ENCODE measurements around the gene CTH.
"Not testable (repeated sequence)": the region's sequence is repeated elsewhere in the genome, so short reads cannot be mapped to it uniquely, and the experiment has no call there.

Gene CTH

DNA sequence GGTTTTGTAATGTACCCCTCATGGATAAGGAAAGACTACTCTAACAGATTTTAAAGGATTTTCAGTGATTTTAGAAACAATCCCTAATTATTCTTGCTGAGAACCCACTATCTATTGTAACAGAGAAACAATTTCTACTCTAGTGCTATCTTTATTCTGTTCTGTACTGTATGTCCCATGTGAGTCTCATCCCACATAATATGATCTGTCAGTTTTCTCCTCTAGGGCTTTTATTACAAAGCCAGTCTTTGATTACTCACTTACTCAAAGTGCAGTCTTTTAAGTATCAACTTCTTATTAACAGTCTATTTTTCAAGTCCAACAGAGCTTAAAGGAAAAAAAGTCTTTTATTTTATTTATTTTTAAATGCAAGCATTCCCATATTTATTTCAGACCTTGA, 54.8 kb downstream of the CTH start:
- Histone ChIP-seq H3K4me3 (ENCODE audit: severe bottlenecking) (no peak overlapping the region), H3K9me3 (ENCODE audit: severe bottlenecking) (no peaks in the 10 kb centered on the region), H3K36me3 (ENCODE audit: low read depth) (no peaks in the 10 kb centered on the region), H3K27ac (ENCODE audit: poor library complexity, severe bottlenecking) (no peak overlapping the region), H3K4me1 (ENCODE audit: insufficient read depth, poor library complexity, severe bottlenecking) (no peaks in the 10 kb centered on the region), H3K27me3 (ENCODE audit: insufficient read depth, poor library complexity, severe bottlenecking) (no peaks in the 10 kb centered on the region)
- no peak for DNase-seq (ENCODE audit: low spot score)
- no peak for ATAC-seq (ENCODE audit: low read depth)
- TF ChIP-seq, protein P1, sequence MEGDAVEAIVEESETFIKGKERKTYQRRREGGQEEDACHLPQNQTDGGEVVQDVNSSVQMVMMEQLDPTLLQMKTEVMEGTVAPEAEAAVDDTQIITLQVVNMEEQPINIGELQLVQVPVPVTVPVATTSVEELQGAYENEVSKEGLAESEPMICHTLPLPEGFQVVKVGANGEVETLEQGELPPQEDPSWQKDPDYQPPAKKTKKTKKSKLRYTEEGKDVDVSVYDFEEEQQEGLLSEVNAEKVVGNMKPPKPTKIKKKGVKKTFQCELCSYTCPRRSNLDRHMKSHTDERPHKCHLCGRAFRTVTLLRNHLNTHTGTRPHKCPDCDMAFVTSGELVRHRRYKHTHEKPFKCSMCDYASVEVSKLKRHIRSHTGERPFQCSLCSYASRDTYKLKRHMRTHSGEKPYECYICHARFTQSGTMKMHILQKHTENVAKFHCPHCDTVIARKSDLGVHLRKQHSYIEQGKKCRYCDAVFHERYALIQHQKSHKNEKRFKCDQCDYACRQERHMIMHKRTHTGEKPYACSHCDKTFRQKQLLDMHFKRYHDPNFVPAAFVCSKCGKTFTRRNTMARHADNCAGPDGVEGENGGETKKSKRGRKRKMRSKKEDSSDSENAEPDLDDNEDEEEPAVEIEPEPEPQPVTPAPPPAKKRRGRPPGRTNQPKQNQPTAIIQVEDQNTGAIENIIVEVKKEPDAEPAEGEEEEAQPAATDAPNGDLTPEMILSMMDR (IDR thresholded peaks at IDR 0.05; ENCODE audit: poor library complexity, severe bottlenecking), result no peak

DNA sequence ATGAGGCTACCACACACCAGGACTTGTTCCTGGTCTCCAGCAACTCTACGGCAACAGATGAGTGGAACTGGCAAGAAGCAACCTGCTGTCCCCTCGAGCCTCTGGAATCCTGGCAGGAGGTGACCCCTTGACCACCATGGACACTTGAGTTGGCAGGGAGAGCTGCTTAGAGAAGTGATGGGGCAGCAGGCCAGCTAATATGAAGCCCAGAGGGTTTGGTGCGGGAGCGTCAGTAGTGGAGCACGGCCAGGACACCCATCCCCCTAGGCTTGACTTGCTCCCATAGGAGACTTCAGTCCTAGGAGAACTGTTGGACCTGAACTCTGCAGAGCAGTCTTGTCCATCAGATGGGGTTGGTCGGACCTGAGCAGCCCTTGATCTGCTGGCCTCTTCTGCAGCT, 56.5 kb downstream of the CTH start:
- Histone ChIP-seq H3K9me3 (ENCODE audit: severe bottlenecking) (no peaks in the 10 kb centered on the region), H3K27ac (ENCODE audit: poor library complexity, severe bottlenecking) (no peak overlapping the region), H3K4me3 (ENCODE audit: severe bottlenecking) (no peak overlapping the region), H3K36me3 (ENCODE audit: low read depth) (no peaks in the 10 kb centered on the region), H3K27me3 (ENCODE audit: insufficient read depth, poor library complexity, severe bottlenecking) (no peaks in the 10 kb centered on the region), H3K4me1 (ENCODE audit: insufficient read depth, poor library complexity, severe bottlenecking) (no peaks in the 10 kb centered on the region)
- TF ChIP-seq, protein P1 (IDR thresholded peaks at IDR 0.05; ENCODE audit: poor library complexity, severe bottlenecking), result no peak
- DNase-seq (ENCODE audit: low spot score) (no peak), ATAC-seq (ENCODE audit: low read depth) (no peak)

DNA sequence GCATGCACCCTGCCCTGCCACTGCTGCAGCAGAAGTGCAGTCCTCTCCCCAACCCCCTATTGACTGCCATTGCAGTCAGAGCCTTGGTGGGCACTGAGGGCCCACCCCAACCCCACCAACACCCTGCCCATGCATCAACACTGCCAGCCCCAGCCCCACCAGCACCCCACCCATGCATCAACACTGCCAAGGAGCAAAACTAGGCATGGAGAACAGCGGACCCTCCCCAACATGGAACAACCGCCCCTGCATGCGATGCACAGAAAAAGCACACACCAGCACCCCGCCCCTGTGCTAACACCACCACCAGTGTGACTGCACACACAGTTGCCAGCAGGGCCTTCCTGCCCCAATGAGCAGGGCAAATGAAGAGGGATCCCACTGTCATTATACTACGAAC, 57.1 kb downstream of the CTH start:
- TF ChIP-seq, protein P1 (IDR thresholded peaks at IDR 0.05; ENCODE audit: poor library complexity, severe bottlenecking), result no peak
- DNase-seq (ENCODE audit: low spot score), result no peak
- H3K27me3 ChIP-seq (ENCODE audit: insufficient read depth, poor library complexity, severe bottlenecking), result no peaks in the 10 kb centered on the region
- no peaks in the 10 kb centered on the region for H3K36me3 ChIP-seq (ENCODE audit: low read depth)
- no peak overlapping the region for H3K27ac ChIP-seq (ENCODE audit: poor library complexity, severe bottlenecking)
- H3K4me3 ChIP-seq (ENCODE audit: severe bottlenecking), result no peak overlapping the region
- H3K9me3 ChIP-seq (ENCODE audit: severe bottlenecking), result no peaks in the 10 kb centered on the region
- no peaks in the 10 kb centered on the region for H3K4me1 ChIP-seq (ENCODE audit: insufficient read depth, poor library complexity, severe bottlenecking)
- ATAC-seq (ENCODE audit: low read depth), result no peak

DNA sequence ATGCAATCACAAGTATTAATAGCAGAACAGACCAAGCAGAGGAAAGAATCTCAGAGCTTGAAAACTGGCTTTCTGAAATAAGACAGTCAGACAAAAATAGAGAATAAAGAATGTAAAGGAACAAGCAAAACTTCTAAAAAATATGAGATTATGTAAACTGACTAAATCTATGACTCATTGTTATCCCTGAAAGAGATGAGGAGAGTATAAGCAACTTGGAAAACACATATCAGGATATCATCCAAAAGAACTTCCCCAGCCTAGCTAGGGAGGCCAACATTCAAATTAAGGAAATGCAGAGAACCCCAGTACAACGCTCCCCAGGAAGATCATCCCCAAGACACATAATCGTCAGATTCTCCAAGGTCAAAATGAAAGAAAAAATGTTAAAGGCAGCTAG, 58.1 kb downstream of the CTH start:
- not testable (repeated sequence) for DNase-seq (ENCODE audit: low spot score); H3K27me3 ChIP-seq (ENCODE audit: insufficient read depth, poor library complexity, severe bottlenecking); H3K9me3 ChIP-seq (ENCODE audit: severe bottlenecking); H3K4me1 ChIP-seq (ENCODE audit: insufficient read depth, poor library complexity, severe bottlenecking); ATAC-seq (ENCODE audit: low read depth); H3K27ac ChIP-seq (ENCODE audit: poor library complexity, severe bottlenecking); H3K4me3 ChIP-seq (ENCODE audit: severe bottlenecking); H3K36me3 ChIP-seq (ENCODE audit: low read depth)

DNA sequence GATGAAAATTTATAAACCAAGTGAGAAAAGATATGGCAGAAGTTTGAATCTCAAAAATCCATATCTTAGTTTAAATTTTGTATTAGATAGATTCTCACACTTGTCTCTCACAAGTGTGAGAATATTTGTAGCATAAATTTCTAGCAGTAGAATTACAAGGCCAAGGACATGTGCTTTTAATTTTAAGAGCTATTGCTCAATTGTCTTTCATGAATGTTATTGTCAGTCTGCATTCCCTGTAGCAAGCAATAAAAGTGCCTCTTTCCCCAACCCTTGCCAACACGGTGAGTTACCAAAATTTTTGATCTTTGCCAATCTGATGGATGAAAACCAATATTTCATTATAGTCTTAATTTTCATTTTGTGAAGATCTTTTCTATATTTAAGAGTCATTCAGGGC, 64.0 kb downstream of the CTH start:
- Histone ChIP-seq H3K4me1 (ENCODE audit: insufficient read depth, poor library complexity, severe bottlenecking) (no peaks in the 10 kb centered on the region), H3K27me3 (ENCODE audit: insufficient read depth, poor library complexity, severe bottlenecking) (no peaks in the 10 kb centered on the region), H3K9me3 (ENCODE audit: severe bottlenecking) (no peaks in the 10 kb centered on the region), H3K4me3 (ENCODE audit: severe bottlenecking) (no peak overlapping the region), H3K36me3 (ENCODE audit: low read depth) (no peaks in the 10 kb centered on the region), H3K27ac (ENCODE audit: poor library complexity, severe bottlenecking) (no peak overlapping the region)
- no peak for ATAC-seq (ENCODE audit: low read depth)
- no peak for DNase-seq (ENCODE audit: low spot score)
- TF ChIP-seq, protein P1 (IDR thresholded peaks at IDR 0.05; ENCODE audit: poor library complexity, severe bottlenecking), result no peak

Data from RWPE2 (cell line).